GM23248 (cell line): Measurements from ENCODE around the gene FSTL4. TPM values are rescaled to one million over a fixed set of nuclear protein-coding genes. Genes with fewer than 3 reads are reported as not detected.

Source experiments
- DNase-seq: peaks from one replicate; pipeline ENCODE4 v3.0.0-alpha.2; 2015
- H2AFZ ChIP-seq: fragments of 200-600 bp; sonication (generic); 2 replicates; pipeline ENCODE4 v1.6.1; 2016; ENCODE audit warnings: antibody characterized with exemption
- H3F3A ChIP-seq: fragments of 200-600 bp; sonication (generic); 2 replicates; pipeline ENCODE4 v1.6.1; 2016; ENCODE audit warnings: mild to moderate bottlenecking, antibody characterized with exemption, mixed run types; ENCODE audit not compliant: insufficient read depth
- H3K27ac ChIP-seq: fragments of 200-600 bp; sonication (generic); 2 replicates; pipeline ENCODE4 v1.5.1; 2016; ENCODE audit warnings: mild to moderate bottlenecking
- H3K27me3 ChIP-seq: fragments of 200-600 bp; sonication (generic); replicated peaks from 2 replicates; pipeline ENCODE4 v1.6.1; 2016; ENCODE audit warnings: mild to moderate bottlenecking; ENCODE audit not compliant: insufficient read depth
- H3K36me3 ChIP-seq: fragments of 200-600 bp; sonication (generic); 2 replicates; pipeline ENCODE4 v1.6.1; 2016; ENCODE audit warnings: low read depth, mild to moderate bottlenecking
- H3K4me1 ChIP-seq: fragments of 200-600 bp; sonication (generic); 2 replicates; pipeline ENCODE4 v1.6.1; 2016; ENCODE audit warnings: mild to moderate bottlenecking; ENCODE audit not compliant: insufficient read depth
- H3K4me2 ChIP-seq: fragments of 200-600 bp; sonication (generic); one replicate; pipeline ENCODE4 v1.6.1; 2016; ENCODE audit warnings: mild to moderate bottlenecking; ENCODE audit not compliant: unreplicated experiment
- H3K4me3 ChIP-seq: fragments of 200-600 bp; sonication (generic); 2 replicates; pipeline ENCODE4 v1.5.1; 2016; ENCODE audit warnings: mild to moderate bottlenecking
- H3K79me2 ChIP-seq: fragments of 200-600 bp; sonication (generic); 2 replicates; pipeline ENCODE4 v1.6.1; 2016; ENCODE audit warnings: mild to moderate bottlenecking; ENCODE audit not compliant: insufficient read depth
- H3K9ac ChIP-seq: fragments of 200-600 bp; sonication (generic); 2 replicates; pipeline ENCODE4 v1.6.1; 2016; ENCODE audit warnings: mild to moderate bottlenecking
- H3K9me2 ChIP-seq: fragments of 200-600 bp; sonication (generic); 2 replicates; pipeline ENCODE4 v1.6.1; 2016; ENCODE audit warnings: mixed run types, mild to moderate bottlenecking, moderate library complexity; ENCODE audit not compliant: insufficient read depth
- H3K9me3 ChIP-seq: fragments of 200-600 bp; sonication (generic); one replicate; pipeline ENCODE4 v1.6.1; 2017; ENCODE audit warnings: low read depth
- H4K20me1 ChIP-seq: fragments of 200-600 bp; sonication (generic); 2 replicates; pipeline ENCODE4 v1.6.0; 2016; ENCODE audit not compliant: insufficient read depth
- EZH2 ChIP-seq: fragments of 200-600 bp; sonication (generic); IDR thresholded peaks from 2 replicates; pipeline ENCODE4 v1.6.1; 2018; ENCODE audit warnings: antibody characterized with exemption, mild to moderate bottlenecking; ENCODE audit not compliant: insufficient read depth, poor library complexity, severe bottlenecking
- EZH2phosphoT487 ChIP-seq: fragments of 200-600 bp; sonication (generic); IDR thresholded peaks from 2 replicates; pipeline ENCODE4 v1.6.1; 2018; ENCODE audit warnings: antibody characterized with exemption, moderate library complexity, mild to moderate bottlenecking, low read depth; ENCODE audit not compliant: insufficient read depth
- WGBS, 2 experiments: methylation state at CpG; one replicate each; pipeline ENCODE4 v1.1.6; 2015 to 2017; ENCODE audit warnings: low lambda C conversion rate in 2 of 2, low coverage in 1 of 2; ENCODE audit errors: missing lambda C conversion rate in 2 of 2; 5-methylcytosine and 5-hydroxymethylcytosine counted together
- in situ Hi-C: fragments of 300-500 bp; cut with MboI; formaldehyde crosslinking; loops from 2 replicates; pipeline ENCODE4 v1.15.0; 2020
- polyA plus RNA-seq: library from polyadenylated mRNA; unstranded; fragments of >200 nt; fragmentation: Nextera tagmentation; extraction: Ambion mirVana; gene quantifications from 2 replicates; pipeline ENCODE4 v1.2.1, GENCODE V29; 2016
- total RNA-seq: library from RNA; depleted of rRNA; stranded (reverse); fragments of >200 nt; shearing (Covaris generic); gene quantifications from 2 replicates; pipeline ENCODE4 v1.2.3, GENCODE V29; 2014

The FSTL4 gene
- total and polyA plus RNA-seq, 2 experiments from 2014 or later, result not detected

- H4K20me1 ChIP-seq, result no peaks in the 10 kb centered on the region
- TF ChIP-seq EZH2, result no peak
- no peaks in the 10 kb centered on the region for H3K9me3 ChIP-seq
- no peak for DNase-seq
- H3K36me3 ChIP-seq, result no peaks in the 10 kb centered on the region
- H3K79me2 ChIP-seq, result no peaks in the 10 kb centered on the region
- peaks cover 6% of the 10 kb centered on the region for H3K27me3 ChIP-seq
- H3F3A ChIP-seq, result no peaks in the 10 kb centered on the region
- H3K4me1 ChIP-seq, result no peaks in the 10 kb centered on the region
- no peak overlapping the region for H3K9ac ChIP-seq
- H3K9me2 ChIP-seq, result no peaks in the 10 kb centered on the region
- WGBS, 2 experiments, result 64 to 74% methylated on average over 5 of the region's 5 CpGs
- no peak overlapping the region for H3K27ac ChIP-seq
- in situ Hi-C loops, result no loop called here
- H2AFZ ChIP-seq, result no peak overlapping the region
- no peak overlapping the region for H3K4me3 ChIP-seq
- H3K4me2 ChIP-seq, result no peak overlapping the region
These were observed 347.1 kb downstream of the FSTL4 start for GRCh38 chr5:133265257-133265656.

GRCh38 chr5:133262690-133263089 is 349.7 kb downstream of the FSTL4 start:
- TF ChIP-seq EZH2 (no peak), EZH2phosphoT487 (no peak)
- H3K79me2 ChIP-seq, result no peaks in the 10 kb centered on the region
- H3K9ac ChIP-seq, result no peak overlapping the region
- H3K27me3 ChIP-seq, result peaks cover 6% of the 10 kb centered on the region
- no peak overlapping the region for H3K27ac ChIP-seq
- 29 to 59% methylated on average over 1 to 4 of the region's 4 CpGs for WGBS, 2 experiments
- H4K20me1 ChIP-seq, result no peaks in the 10 kb centered on the region
- no peaks in the 10 kb centered on the region for H3K9me3 ChIP-seq
- H2AFZ ChIP-seq, result no peak overlapping the region
- no peaks in the 10 kb centered on the region for H3K36me3 ChIP-seq
- H3K4me3 ChIP-seq, result no peak overlapping the region
- no peaks in the 10 kb centered on the region for H3F3A ChIP-seq
- H3K4me2 ChIP-seq, result no peak overlapping the region
- DNase-seq, result no peak
- H3K9me2 ChIP-seq, result no peaks in the 10 kb centered on the region
- in situ Hi-C loops, result no loop called here
- no peaks in the 10 kb centered on the region for H3K4me1 ChIP-seq

DNA sequence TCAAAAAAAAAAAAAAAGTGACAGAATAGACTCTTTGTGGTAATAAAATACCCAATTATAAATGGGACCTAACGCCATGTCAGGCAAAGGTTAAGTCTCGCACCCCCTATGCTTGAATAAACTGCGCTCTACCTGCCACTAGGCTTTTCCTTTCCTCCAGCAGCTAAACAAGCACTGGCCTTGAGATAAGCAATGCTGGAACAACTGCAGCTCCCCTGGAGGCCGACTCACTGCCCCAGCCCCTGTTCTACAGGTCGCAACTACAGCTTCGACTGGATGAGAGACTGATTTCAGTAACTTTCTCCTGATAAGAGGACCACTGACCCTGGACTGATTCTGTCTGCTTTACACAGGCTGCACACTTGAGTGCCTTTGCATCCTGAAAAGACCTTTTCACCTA is 350.3 kb downstream of the FSTL4 start:
- Histone ChIP-seq H3K9ac (no peak overlapping the region), H3F3A (no peaks in the 10 kb centered on the region), H4K20me1 (no peaks in the 10 kb centered on the region), H3K36me3 (no peaks in the 10 kb centered on the region), H3K9me3 (no peaks in the 10 kb centered on the region), H3K4me1 (no peaks in the 10 kb centered on the region), H3K9me2 (no peaks in the 10 kb centered on the region), H3K4me2 (no peak overlapping the region), H3K27me3 (peaks cover 6% of the 10 kb centered on the region), H2AFZ (no peak overlapping the region), H3K27ac (no peak overlapping the region), H3K79me2 (no peaks in the 10 kb centered on the region), H3K4me3 (no peak overlapping the region)
- in situ Hi-C loops, result no loop called here
- 80 to 85% methylated on average over 6 of the region's 6 CpGs for WGBS, 2 experiments
- DNase-seq, result no peak
- TF ChIP-seq EZH2 (no peak), EZH2phosphoT487 (no peak)

- no peak overlapping the region for H3K4me2 ChIP-seq
- WGBS, 2 experiments, result 36 to 45% methylated on average over 3 of the region's 3 CpGs
- H3K4me3 ChIP-seq, result no peak overlapping the region
- H3K79me2 ChIP-seq, result no peaks in the 10 kb centered on the region
- H3K36me3 ChIP-seq, result no peaks in the 10 kb centered on the region
- no peaks in the 10 kb centered on the region for H3K9me3 ChIP-seq
- in situ Hi-C loops, result no loop called here
- H3K27me3 ChIP-seq, result peaks cover 10% of the 10 kb centered on the region
- H3K4me1 ChIP-seq, result no peaks in the 10 kb centered on the region
- H3K9me2 ChIP-seq, result no peaks in the 10 kb centered on the region
- no peak overlapping the region for H3K9ac ChIP-seq
- no peaks in the 10 kb centered on the region for H3F3A ChIP-seq
- no peak overlapping the region for H3K27ac ChIP-seq
- H4K20me1 ChIP-seq, result no peaks in the 10 kb centered on the region
- no peak overlapping the region for H2AFZ ChIP-seq
- no peak for TF ChIP-seq EZH2
- TF ChIP-seq EZH2phosphoT487, result no peak
- no peak for DNase-seq
These were observed 351.6 kb downstream of the FSTL4 start for GRCh38 chr5:133260715-133261114.
